Activated naive CD4-positive, alpha-beta T cell treated with anti-CD3 and anti-CD28 coated beads for 36 hours (primary cell): ENCODE data around the gene PKM. TPM values are rescaled to one million over a fixed set of nuclear protein-coding genes. Genes with fewer than 3 reads are reported as not detected.

Source experiments
- CTCF ChIA-PET: fragments of 350-600 bp; sonication (Branson Sonifier 250); formaldehyde crosslinking; loops from one replicate; lab custom pipeline; 2021; ENCODE audit warnings: antibody characterized with exemption; lab: Charles Lee
- DNase-seq: peaks from one replicate; pipeline ENCODE4 v3.0.0-alpha.2; 2020
- H3K27ac Mint-ChIP-seq: one replicate; pipeline ENCODE4 v1.8.0; 2021; ENCODE audit warnings: mild to moderate bottlenecking, mixed read lengths
- H3K27me3 Mint-ChIP-seq: one replicate; pipeline ENCODE4 v1.8.0; 2021; ENCODE audit warnings: low read depth, mixed read lengths
- H3K36me3 Mint-ChIP-seq: one replicate; pipeline ENCODE4 v1.8.0; 2021; ENCODE audit warnings: low read depth, mixed read lengths
- H3K4me1 Mint-ChIP-seq: one replicate; pipeline ENCODE4 v1.8.0; 2021; ENCODE audit warnings: low read depth, mixed read lengths
- H3K4me3 Mint-ChIP-seq: one replicate; pipeline ENCODE4 v1.8.0; 2021; ENCODE audit warnings: mild to moderate bottlenecking, moderate library complexity, mixed read lengths
- H3K9me3 Mint-ChIP-seq: one replicate; pipeline ENCODE4 v1.8.0; 2021; ENCODE audit warnings: mixed read lengths
- intact Hi-C: fragments of 100-400 bp; cut with micrococcal nuclease; formaldehyde crosslinking; loops from one replicate; pipeline ENCODE4 v1.15.1; 2023
- total RNA-seq, 2 experiments: library from RNA; stranded (reverse); gene quantifications; one replicate each; pipeline ENCODE4 v1.2.3, GENCODE V29; 2021

PKM gene
- total RNA-seq, 2 experiments from 2014 or later, result 1,794 to 1,797 TPM

DNA sequence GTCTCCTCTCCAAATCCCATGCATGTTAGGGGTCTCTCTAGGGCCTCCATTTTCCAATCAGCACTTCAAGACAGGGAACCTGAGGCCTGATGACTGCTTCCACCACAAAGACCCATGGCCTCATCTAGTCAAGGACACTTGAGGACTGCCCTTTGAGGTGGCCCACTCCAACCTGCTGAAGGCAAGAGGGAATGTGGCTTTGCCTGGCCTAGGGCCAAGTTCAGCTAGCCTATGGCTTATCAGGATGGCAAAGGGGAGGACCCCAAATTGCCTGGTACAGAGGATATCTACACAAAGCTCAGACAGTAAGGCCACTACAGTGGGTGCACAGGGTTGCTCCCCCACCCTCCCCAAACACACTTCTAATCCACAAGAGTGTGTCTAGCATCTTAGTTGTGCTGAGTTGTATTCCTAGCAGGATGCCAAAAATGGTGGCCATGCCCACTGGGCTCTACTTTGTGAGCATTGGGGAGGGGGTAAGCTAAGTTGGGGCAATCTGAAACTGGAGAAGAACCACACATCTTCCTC is 23.4 kb downstream of the PKM start:
- intact Hi-C loops, result no loop called here
- Mint-ChIP-seq H3K9me3 (no peaks in the 10 kb centered on the region), H3K27me3 (no peaks in the 10 kb centered on the region), H3K4me3 (no peak overlapping the region), H3K27ac (peak overlapping the region; percentile 69), H3K36me3 (peaks cover 91% of the 10 kb centered on the region), H3K4me1 (peaks cover 45% of the 10 kb centered on the region)
- DNase-seq, result no peak
- CTCF ChIA-PET, result interaction anchor here (1.5 kb wide), 1 partner anchor 77 kb away, joined by 3 read pairs; no protein-coding TSS in a partner anchor

DNA sequence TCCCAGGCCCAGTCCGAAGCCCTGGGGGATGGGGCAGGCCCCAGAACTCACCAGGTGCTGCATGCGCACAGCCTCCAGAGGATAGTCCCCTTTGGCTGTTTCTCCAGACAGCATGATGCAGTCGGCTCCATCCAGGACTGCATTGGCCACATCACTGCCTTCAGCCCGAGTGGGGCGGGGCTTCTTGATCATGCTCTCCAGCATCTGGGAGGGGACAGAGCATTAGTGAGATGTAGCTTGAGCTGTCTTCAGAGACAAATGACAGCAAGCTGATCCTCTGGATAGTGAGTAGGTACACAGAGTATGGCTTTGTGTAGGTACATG is 24.4 kb downstream of the PKM start:
- CTCF ChIA-PET, result interaction anchor here (1.9 kb wide), 1 partner anchor 20 kb away, joined by 12 read pairs; no protein-coding TSS in a partner anchor
- no peak for DNase-seq
- no peaks in the 10 kb centered on the region for H3K9me3 Mint-ChIP-seq
- H3K27me3 Mint-ChIP-seq, result no peaks in the 10 kb centered on the region
- intact Hi-C loops, result no loop called here
- peaks cover 93% of the 10 kb centered on the region for H3K36me3 Mint-ChIP-seq
- peaks cover 47% of the 10 kb centered on the region for H3K4me1 Mint-ChIP-seq
- no peak overlapping the region for H3K4me3 Mint-ChIP-seq
- H3K27ac Mint-ChIP-seq, result peak overlapping the region; percentile 69

DNA sequence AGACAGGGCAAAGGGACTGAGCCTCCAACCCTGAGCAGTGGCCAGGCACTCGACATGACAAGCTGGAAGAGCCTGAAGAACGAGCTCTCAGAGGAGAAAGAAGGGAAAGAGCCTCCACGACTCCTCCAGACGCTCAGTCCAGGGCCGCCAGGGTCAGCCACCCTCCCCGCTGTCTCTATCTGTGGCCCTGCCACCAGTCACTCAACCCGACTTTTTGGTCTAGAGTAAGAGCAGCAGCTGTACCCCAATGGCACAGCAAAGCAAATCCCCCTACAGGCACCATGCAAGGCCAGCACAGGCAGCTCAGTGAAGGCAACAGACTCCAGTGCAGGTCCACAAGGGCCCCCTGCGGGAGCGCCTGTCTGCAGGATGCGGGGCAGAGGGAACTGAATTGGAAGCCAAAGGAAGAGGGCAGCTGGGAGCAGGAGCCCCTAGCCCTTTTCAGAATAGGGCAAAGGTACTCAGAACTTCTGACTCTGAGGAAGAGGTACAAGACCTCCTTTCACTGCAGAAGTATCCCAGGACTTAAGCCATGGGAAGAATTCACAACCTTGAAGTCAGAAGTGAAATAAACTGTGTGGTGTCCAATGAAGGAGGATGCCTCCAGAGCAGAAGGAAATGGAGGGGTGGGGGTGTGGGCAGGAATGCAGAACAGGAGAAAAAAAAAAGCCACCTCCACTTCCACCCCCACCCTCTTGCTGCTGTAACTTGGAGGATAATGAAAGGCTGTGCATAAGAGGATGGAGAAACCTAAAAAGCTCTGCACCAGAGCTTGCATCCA is 24.9 kb downstream of the PKM start:
- intact Hi-C loops, result loop anchor here (1.0 kb wide), 2 partner anchors 22 to 31 kb away; no protein-coding TSS in a partner anchor
- H3K4me1 Mint-ChIP-seq, result peaks cover 47% of the 10 kb centered on the region
- DNase-seq, result no peak
- no peaks in the 10 kb centered on the region for H3K9me3 Mint-ChIP-seq
- peak overlapping the region; percentile 83 for H3K27ac Mint-ChIP-seq
- no peak overlapping the region for H3K4me3 Mint-ChIP-seq
- CTCF ChIA-PET, result interaction anchor here (1.9 kb wide), 1 partner anchor 21 kb away, joined by 12 read pairs; no protein-coding TSS in a partner anchor
- peaks cover 91% of the 10 kb centered on the region for H3K36me3 Mint-ChIP-seq
- no peaks in the 10 kb centered on the region for H3K27me3 Mint-ChIP-seq

DNA sequence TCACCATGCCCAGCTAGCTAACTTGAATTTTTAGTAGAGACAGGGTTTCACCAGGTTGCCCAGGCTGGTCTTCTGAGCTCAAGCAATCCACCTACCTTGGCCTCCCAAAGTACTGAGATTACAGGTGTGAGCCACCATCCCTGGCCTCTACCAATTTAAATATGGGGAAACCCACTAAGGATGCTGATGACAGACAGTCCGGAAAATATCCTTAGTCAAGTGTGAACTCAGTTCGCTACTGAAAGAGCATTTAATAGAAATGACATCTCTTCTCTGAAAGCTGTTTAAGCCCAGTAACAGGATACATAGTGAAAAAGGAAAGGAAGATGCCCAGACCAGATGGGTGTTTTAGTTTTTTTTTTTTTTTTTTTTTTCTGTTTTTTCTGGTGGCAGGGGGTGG is 25.7 kb downstream of the PKM start:
- CTCF ChIA-PET, result interaction anchor here (1.9 kb wide), 1 partner anchor 22 kb away, joined by 12 read pairs; no protein-coding TSS in a partner anchor
- Mint-ChIP-seq H3K36me3 (peaks cover 92% of the 10 kb centered on the region), H3K4me1 (peaks cover 48% of the 10 kb centered on the region), H3K27me3 (no peaks in the 10 kb centered on the region), H3K27ac (peak overlapping the region; percentile 83), H3K4me3 (no peak overlapping the region), H3K9me3 (no peaks in the 10 kb centered on the region)
- intact Hi-C loops, result loop anchor here (1.0 kb wide), 2 partner anchors 23 to 32 kb away; no protein-coding TSS in a partner anchor
- DNase-seq, result peak; percentile 29

DNA sequence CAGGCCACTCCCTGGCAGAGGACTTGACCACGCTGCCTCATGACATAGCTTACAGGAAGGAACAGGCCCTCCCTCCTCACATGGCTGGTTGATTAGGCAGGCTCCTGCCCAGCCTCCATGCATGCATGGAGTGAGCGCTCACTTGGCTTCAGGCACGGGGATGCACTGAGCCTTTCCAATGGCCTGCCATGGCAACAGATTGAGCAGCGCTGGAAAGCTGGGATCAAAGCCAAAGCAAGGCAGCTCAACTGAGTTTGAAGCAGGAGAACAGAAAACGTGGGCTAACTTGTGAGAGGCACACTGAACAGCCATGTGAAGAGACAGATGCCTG is 27.5 kb downstream of the PKM start:
- no peak for DNase-seq
- peak overlapping the region; percentile 47 for H3K27ac Mint-ChIP-seq
- peaks cover 50% of the 10 kb centered on the region for H3K4me1 Mint-ChIP-seq
- intact Hi-C loops, result no loop called here
- H3K4me3 Mint-ChIP-seq, result no peak overlapping the region
- no peaks in the 10 kb centered on the region for H3K27me3 Mint-ChIP-seq
- H3K36me3 Mint-ChIP-seq, result peaks cover 94% of the 10 kb centered on the region
- H3K9me3 Mint-ChIP-seq, result no peaks in the 10 kb centered on the region
- CTCF ChIA-PET, result interaction anchor here (1.3 kb wide), 1 partner anchor 13 kb away, joined by 4 read pairs; no protein-coding TSS in a partner anchor

DNA sequence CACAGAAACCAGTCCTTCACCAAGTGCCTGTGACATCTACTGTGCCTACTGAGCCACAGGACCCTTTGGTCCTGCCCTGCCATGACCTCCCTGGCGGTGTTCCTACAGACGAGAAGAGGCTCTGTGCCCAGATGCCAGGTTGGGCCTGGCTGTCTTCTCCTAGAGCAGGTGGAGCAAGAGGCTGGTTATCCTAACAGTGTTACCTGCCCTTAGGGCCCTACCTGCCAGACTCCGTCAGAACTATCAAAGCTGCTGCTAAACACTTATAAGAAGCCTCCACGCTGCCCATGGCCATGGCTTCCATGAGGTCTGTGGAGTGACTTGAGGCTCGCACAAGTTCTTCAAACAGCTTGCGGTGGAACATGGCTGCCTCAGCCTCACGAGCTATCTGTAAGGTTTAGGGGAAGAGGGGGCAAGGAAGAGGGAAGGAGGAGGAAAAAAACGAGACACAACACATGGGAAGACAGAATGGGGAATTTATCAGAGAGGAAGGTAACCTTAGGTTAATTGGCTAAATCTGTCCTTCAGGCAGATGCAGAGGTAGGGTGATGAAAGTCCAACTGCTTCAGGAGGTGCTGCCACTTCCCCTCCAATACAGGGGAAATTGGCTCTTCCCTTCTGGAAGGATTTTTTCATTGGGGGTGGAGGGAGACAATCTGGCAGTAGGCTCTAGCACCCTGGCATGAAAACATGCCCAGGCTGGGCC is 28.0 kb downstream of the PKM start:
- Mint-ChIP-seq H3K27me3 (no peaks in the 10 kb centered on the region), H3K9me3 (no peaks in the 10 kb centered on the region)

DNA sequence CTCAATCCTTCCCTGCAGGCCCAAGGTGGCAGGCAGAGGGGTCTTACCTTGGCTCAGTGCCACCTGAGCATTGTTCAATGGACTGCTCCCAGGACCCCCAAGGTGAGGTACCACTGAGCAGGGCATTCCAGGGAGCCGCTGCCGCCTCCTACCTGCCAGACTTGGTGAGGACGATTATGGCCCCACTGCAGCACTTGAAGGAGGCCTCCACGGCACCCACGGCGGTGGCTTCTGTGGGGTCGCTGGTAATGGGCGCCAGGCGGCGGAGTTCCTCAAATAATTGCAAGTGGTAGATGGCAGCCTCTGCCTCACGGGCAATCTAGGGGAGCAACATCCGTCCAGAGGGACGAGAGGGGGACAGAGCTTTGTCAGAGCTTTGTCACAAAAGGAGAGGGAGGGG is 28.7 kb downstream of the PKM start:
- CTCF ChIA-PET, result interaction anchor here (0.6 to 1.3 kb wide), 2 partner anchors 14 to 30 kb away, joined by 3 to 4 read pairs; no protein-coding TSS in a partner anchor
- Mint-ChIP-seq H3K27me3 (no peaks in the 10 kb centered on the region), H3K4me3 (no peak overlapping the region), H3K36me3 (peaks cover 88% of the 10 kb centered on the region), H3K27ac (no peak overlapping the region), H3K4me1 (peaks cover 52% of the 10 kb centered on the region), H3K9me3 (no peaks in the 10 kb centered on the region)
- DNase-seq, result no peak
- intact Hi-C loops, result no loop called here

More for the DNA sequence above, 28.0 kb downstream of the PKM start:
- DNase-seq, result no peak
- intact Hi-C loops, result no loop called here
- Mint-ChIP-seq H3K4me1 (peaks cover 51% of the 10 kb centered on the region), H3K27ac (peak overlapping the region; percentile 47), H3K4me3 (no peak overlapping the region), H3K36me3 (peaks cover 93% of the 10 kb centered on the region)
- CTCF ChIA-PET, result interaction anchor here (0.6 to 1.3 kb wide), 2 partner anchors 14 to 29 kb away, joined by 3 to 4 read pairs; no protein-coding TSS in a partner anchor

DNA sequence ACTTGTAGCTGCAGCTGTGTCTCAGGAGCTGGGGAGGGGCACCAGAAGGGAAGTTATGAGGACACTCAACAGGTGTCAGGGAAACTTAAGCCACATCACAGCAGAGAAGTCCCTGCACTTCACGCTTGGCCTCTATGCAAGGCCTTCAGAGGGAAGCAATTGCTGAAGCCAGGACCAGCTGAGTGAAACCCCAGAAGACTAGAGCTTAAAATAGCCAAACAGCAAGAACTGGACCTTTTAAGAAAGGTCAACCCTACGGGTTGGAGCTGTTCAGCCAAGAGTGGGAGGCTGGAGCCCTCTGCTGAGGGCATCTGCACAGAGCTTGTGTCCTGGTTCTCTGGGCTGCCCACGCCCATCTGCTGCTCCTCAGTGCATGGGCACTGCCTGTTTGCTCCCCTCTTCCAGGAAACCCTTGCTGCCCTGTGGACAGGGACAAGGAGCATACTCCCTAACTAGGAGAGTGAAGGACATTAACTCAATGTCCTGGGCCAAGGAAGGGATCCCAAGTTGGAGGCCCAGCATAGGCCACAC is 29.5 kb downstream of the PKM start:
- Mint-ChIP-seq H3K4me1 (peaks cover 43% of the 10 kb centered on the region), H3K27me3 (peaks cover 4% of the 10 kb centered on the region)

DNA sequence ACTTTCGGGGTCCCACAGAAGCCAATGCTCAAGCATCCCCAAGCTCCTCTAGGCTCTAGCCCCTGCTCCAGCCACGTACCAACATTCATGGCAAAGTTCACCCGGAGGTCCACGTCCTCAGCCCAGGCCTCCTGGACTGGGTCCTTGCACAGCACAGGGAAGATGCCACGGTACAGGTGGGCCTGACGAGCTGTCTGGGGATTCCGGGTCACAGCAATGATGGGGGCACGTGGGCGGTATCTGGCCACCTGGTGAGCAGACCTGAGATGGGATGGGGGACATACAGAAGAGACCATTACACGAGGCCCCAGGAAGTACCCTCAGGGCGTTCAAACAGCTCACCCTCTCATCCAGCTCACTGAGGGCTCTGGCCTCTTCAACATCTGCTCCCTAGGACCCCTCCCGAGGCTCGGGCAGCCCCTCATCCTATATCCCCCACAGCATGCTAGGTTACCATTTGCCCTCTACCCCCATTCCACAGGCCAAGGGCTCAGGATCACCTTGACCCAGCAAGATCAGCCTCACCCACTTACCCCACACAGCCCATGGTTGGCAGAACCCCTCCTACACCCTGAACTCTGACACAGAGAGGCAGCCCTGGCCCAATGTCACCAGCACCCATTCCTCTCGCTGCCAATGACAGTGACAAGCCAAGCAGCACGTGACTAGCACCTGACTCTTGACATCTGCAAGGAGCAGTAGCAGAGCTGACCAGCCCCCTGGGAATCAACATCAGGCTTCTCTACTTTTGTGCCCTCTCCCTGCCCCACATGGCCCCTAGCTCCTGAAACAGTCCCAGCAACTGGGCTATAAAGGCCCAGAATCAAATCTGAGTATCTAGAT is 30.4 kb downstream of the PKM start:
- Mint-ChIP-seq H3K9me3 (no peaks in the 10 kb centered on the region), H3K27ac (no peak overlapping the region), H3K36me3 (peaks cover 72% of the 10 kb centered on the region), H3K27me3 (peaks cover 4% of the 10 kb centered on the region), H3K4me1 (peaks cover 35% of the 10 kb centered on the region), H3K4me3 (no peak overlapping the region)
- intact Hi-C loops, result no loop called here
- CTCF ChIA-PET, result interaction anchor here (0.6 to 3.1 kb wide), 13 partner anchors 9 to 399 kb away, joined by 3 to 18 read pairs (median 4); no protein-coding TSS in a partner anchor
- DNase-seq, result no peak

More for the DNA sequence above, 29.5 kb downstream of the PKM start:
- peak overlapping the region; percentile 51 for H3K27ac Mint-ChIP-seq
- no peaks in the 10 kb centered on the region for H3K9me3 Mint-ChIP-seq
- H3K36me3 Mint-ChIP-seq, result peaks cover 81% of the 10 kb centered on the region
- intact Hi-C loops, result no loop called here
- no peak for DNase-seq
- CTCF ChIA-PET, result interaction anchor here (0.7 to 1.3 kb wide), 3 partner anchors 73 to 1551 kb away, joined by 3 read pairs; no protein-coding TSS in a partner anchor
- no peak overlapping the region for H3K4me3 Mint-ChIP-seq

DNA sequence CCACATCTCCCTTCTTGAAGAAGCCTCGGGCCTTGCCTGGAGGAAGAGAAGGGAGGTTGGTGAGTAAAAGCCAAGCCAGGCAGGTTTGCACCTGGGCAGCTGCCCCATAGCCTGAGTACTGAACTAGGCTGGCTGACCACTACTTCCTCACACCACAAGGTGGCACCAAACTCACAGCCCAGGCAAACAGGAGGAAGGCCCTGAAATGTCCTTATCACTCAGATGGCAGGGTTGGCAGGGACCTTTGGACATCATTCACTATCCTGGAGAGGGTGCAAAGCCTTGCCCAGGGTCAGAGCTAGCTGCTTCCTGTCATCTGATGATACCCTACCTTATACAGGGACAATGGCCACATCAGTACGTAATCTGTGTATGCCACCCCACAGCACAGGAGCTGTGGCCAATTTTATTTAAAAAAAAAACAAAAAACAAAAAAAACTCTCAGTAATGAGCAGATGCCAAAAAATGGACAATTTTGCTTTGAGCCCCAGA is 31.2 kb downstream of the PKM start:
- CTCF ChIA-PET, result interaction anchor here (0.6 to 3.1 kb wide), 14 partner anchors 8 to 400 kb away, joined by 3 to 18 read pairs (median 4); no protein-coding TSS in a partner anchor
- intact Hi-C loops, result loop anchor here (1.0 to 10.0 kb wide), 4 partner anchors 29 to 335 kb away; partner anchors contain the start of gene PARP6
- H3K27me3 Mint-ChIP-seq, result peaks cover 4% of the 10 kb centered on the region
- no peaks in the 10 kb centered on the region for H3K9me3 Mint-ChIP-seq
- H3K4me1 Mint-ChIP-seq, result peaks cover 29% of the 10 kb centered on the region
- no peak overlapping the region for H3K4me3 Mint-ChIP-seq
- peak; percentile 84 for DNase-seq
- no peak overlapping the region for H3K27ac Mint-ChIP-seq
- peaks cover 64% of the 10 kb centered on the region for H3K36me3 Mint-ChIP-seq

DNA sequence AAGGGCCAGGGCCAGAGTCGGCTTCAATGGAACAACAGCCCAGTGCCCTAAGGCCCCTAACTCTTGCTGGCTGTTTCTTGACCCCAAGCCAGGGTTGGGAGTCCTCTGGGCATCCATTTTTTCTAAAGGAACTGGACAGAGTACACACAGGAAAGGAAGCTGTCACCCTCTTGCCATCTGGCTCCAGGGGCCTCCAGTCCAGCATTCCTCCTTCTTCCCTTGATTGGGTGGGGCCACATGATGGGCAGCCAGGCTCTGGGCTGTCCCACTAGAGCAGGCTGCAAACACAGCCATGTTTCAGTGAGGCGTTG is 31.8 kb downstream of the PKM start:
- H3K27ac Mint-ChIP-seq, result no peak overlapping the region
- no peak overlapping the region for H3K4me3 Mint-ChIP-seq
- peaks cover 58% of the 10 kb centered on the region for H3K36me3 Mint-ChIP-seq
- peaks cover 4% of the 10 kb centered on the region for H3K27me3 Mint-ChIP-seq
- H3K9me3 Mint-ChIP-seq, result no peaks in the 10 kb centered on the region
- CTCF ChIA-PET, result interaction anchor here (0.7 to 3.1 kb wide), 7 partner anchors 12 to 101 kb away, joined by 3 to 18 read pairs (median 4); no protein-coding TSS in a partner anchor
- intact Hi-C loops, result loop anchor here (1.0 to 10.0 kb wide), 4 partner anchors 29 to 336 kb away; partner anchors contain the start of gene PARP6
- no peak for DNase-seq
- H3K4me1 Mint-ChIP-seq, result peaks cover 23% of the 10 kb centered on the region
